IMR-90 (cell line): Measurements from ENCODE around the gene ABTB2. TPM values are rescaled to one million over a fixed set of nuclear protein-coding genes. Genes with fewer than 3 reads are reported as not detected.

ENCODE experiments used
- ATAC-seq: fragments of 200-7000 bp; cut with Tn5 transposase; 2 replicates; pipeline ENCODE4 v1.9.1; 2020; ENCODE audit warnings: low read depth, mild to moderate bottlenecking, moderate library complexity
- BruUV-seq: library from RNA; stranded (reverse); fragments of 400-500 nt; replicated peaks from 2 replicates; lab custom pipeline; 2021; lab: Mats Ljungman, UMichigan
- CTCF ChIA-PET: fragments of 300-600 bp; formaldehyde crosslinking; extraction: SDS; loops from one replicate; lab custom pipeline; 2021; ENCODE audit warnings: antibody characterized with exemption; lab: Yijun Ruan, JAX
- POLR2A ChIA-PET: fragments of 300-600 bp; sonication (Branson Sonifier 250); formaldehyde crosslinking; loops from one replicate; lab custom pipeline; 2022; ENCODE audit warnings: antibody characterized with exemption; ENCODE audit not compliant: unreplicated experiment; lab: Charles Lee
- DNase-seq: peaks from one replicate; pipeline ENCODE4 v3.0.0; 2013
- H2AFZ ChIP-seq: replicated peaks from 2 replicates; pipeline ENCODE3; 2013; ENCODE audit warnings: low read length, mild to moderate bottlenecking; ENCODE audit not compliant: poor library complexity
- H2AK5ac ChIP-seq: 2 replicates; pipeline ENCODE4 v1.6.1; 2013; ENCODE audit warnings: low read depth, low read length, inconsistent platforms
- H2AK9ac ChIP-seq: replicated peaks from 2 replicates; pipeline ENCODE3; 2013; ENCODE audit warnings: mild to moderate bottlenecking, low read depth, low read length, moderate library complexity; ENCODE audit not compliant: poor library complexity
- H2BK120ac ChIP-seq: 2 replicates; pipeline ENCODE4 v1.6.1; 2013; ENCODE audit warnings: low read depth, low read length, inconsistent platforms
- H2BK15ac ChIP-seq: 3 replicates; pipeline ENCODE4 v1.6.1; 2013; ENCODE audit warnings: low read depth, low read length, inconsistent platforms
- H2BK20ac ChIP-seq: 2 replicates; pipeline ENCODE4 v1.6.1; 2013; ENCODE audit warnings: low read depth, mild to moderate bottlenecking, inconsistent platforms, low read length, moderate library complexity
- H2BK5ac ChIP-seq: 2 replicates; pipeline ENCODE4 v1.6.1; 2013; ENCODE audit warnings: mild to moderate bottlenecking, low read depth, low read length, inconsistent platforms; ENCODE audit not compliant: poor library complexity, severe bottlenecking
- H3K14ac ChIP-seq: replicated peaks from 2 replicates; pipeline ENCODE4 v1.6.1; 2013; ENCODE audit warnings: low read depth, low read length, inconsistent platforms
- H3K18ac ChIP-seq: 2 replicates; pipeline ENCODE4 v1.6.1; 2013; ENCODE audit warnings: low read depth, low read length, control low read depth
- H3K23ac ChIP-seq: 2 replicates; pipeline ENCODE4 v1.6.1; 2013; ENCODE audit warnings: low read depth, low read length, inconsistent platforms
- H3K27ac ChIP-seq: 2 replicates; pipeline ENCODE4 v1.5.1; 2013; ENCODE audit warnings: mild to moderate bottlenecking, control low read depth, low read length; ENCODE audit not compliant: insufficient read depth
- H3K27me3 ChIP-seq: 2 replicates; pipeline ENCODE4 v1.6.1; 2013; ENCODE audit warnings: low read length; ENCODE audit not compliant: control insufficient read depth, insufficient read depth
- H3K36me3 ChIP-seq: 2 replicates; pipeline ENCODE4 v1.6.1; 2013; ENCODE audit warnings: low read length, mixed read lengths; ENCODE audit not compliant: control insufficient read depth, insufficient read depth
- H3K4ac ChIP-seq: 2 replicates; pipeline ENCODE4 v1.6.1; 2013; ENCODE audit warnings: low read depth, low read length, inconsistent platforms
- H3K4me1 ChIP-seq: 2 replicates; pipeline ENCODE4 v1.6.1; 2013; ENCODE audit warnings: low read length, mixed read lengths; ENCODE audit not compliant: control insufficient read depth, insufficient read depth
- H3K4me2 ChIP-seq: 2 replicates; pipeline ENCODE4 v1.6.1; 2013; ENCODE audit warnings: low read depth, mild to moderate bottlenecking, control low read depth, low read length, moderate library complexity
- H3K4me3 ChIP-seq: 2 replicates; pipeline ENCODE4 v1.5.1; 2013; ENCODE audit warnings: low read depth, mild to moderate bottlenecking, control low read depth, low read length, moderate library complexity; ENCODE audit not compliant: insufficient read depth
- H3K56ac ChIP-seq: 2 replicates; pipeline ENCODE4 v1.6.1; 2013; ENCODE audit warnings: low read length, inconsistent platforms; ENCODE audit not compliant: insufficient read depth; ENCODE audit errors: extremely low read depth
- H3K79me1 ChIP-seq, 2 experiments: 2 replicates each; pipeline ENCODE4 v1.6.1; 2013; ENCODE audit warnings: low read length in 2 of 2, inconsistent platforms in 1 of 2, low read depth in 1 of 2
- H3K9ac ChIP-seq: 2 replicates; pipeline ENCODE4 v1.6.1; 2013; ENCODE audit warnings: low read depth, low read length, control low read depth
- H3K9me1 ChIP-seq: 2 replicates; pipeline ENCODE4 v1.6.1; 2013; ENCODE audit warnings: low read length, inconsistent platforms; ENCODE audit not compliant: insufficient read depth
- H3K9me3 ChIP-seq: 2 replicates; pipeline ENCODE4 v1.6.1; 2013; ENCODE audit warnings: low read length; ENCODE audit not compliant: control insufficient read depth, insufficient read depth
- H4K20me1 ChIP-seq: 2 replicates; pipeline ENCODE4 v1.6.1; 2013; ENCODE audit warnings: low read length, inconsistent platforms; ENCODE audit not compliant: insufficient read depth
- H4K5ac ChIP-seq: 2 replicates; pipeline ENCODE4 v1.6.1; 2013; ENCODE audit warnings: mild to moderate bottlenecking, low read depth, low read length, control low read depth
- H4K8ac ChIP-seq, 2 experiments: 2 replicates each; pipeline ENCODE4 v1.6.1; 2013; ENCODE audit warnings: low read depth in 2 of 2, low read length in 2 of 2, control low read depth in 1 of 2, inconsistent platforms in 1 of 2
- H4K91ac ChIP-seq: 2 replicates; pipeline ENCODE4 v1.6.1; 2013; ENCODE audit warnings: low read depth, low read length, inconsistent platforms; ENCODE audit not compliant: insufficient read depth
- BHLHE40 ChIP-seq: fragments of 150-350 bp; IDR thresholded peaks from 2 replicates; pipeline ENCODE4 v1.6.1; 2016; ENCODE audit warnings: mild to moderate bottlenecking, low read depth, low read length
- CEBPB ChIP-seq: IDR thresholded peaks from 2 replicates; pipeline ENCODE4 v1.6.1; 2012; ENCODE audit warnings: low read depth, low read length, improper control_type of control experiment
- CHD1 ChIP-seq: IDR thresholded peaks from 2 replicates; pipeline ENCODE4 v1.6.1; 2012; ENCODE audit warnings: low read depth, low read length, improper control_type of control experiment
- ELK1 ChIP-seq: fragments of 150-350 bp; IDR thresholded peaks from 2 replicates; pipeline ENCODE4 v1.6.1; 2016; ENCODE audit warnings: low read depth, mild to moderate bottlenecking, low read length, moderate library complexity, borderline replicate concordance
- FOS ChIP-seq: fragments of 150-350 bp; IDR thresholded peaks from 2 replicates; pipeline ENCODE4 v1.6.1; 2016; ENCODE audit warnings: low read depth, low read length
- MAFK ChIP-seq: IDR thresholded peaks from 2 replicates; pipeline ENCODE4 v1.6.1; 2012; ENCODE audit warnings: low read depth, low read length, improper control_type of control experiment
- MAZ ChIP-seq: IDR thresholded peaks from 2 replicates; pipeline ENCODE4 v1.6.1; 2012; ENCODE audit warnings: low read depth, mild to moderate bottlenecking, low read length, improper control_type of control experiment, moderate library complexity, borderline replicate concordance
- MXI1 ChIP-seq: IDR thresholded peaks from 2 replicates; pipeline ENCODE4 v1.6.1; 2012; ENCODE audit warnings: low read depth, mild to moderate bottlenecking, low read length, moderate library complexity, borderline replicate concordance
- NFE2L2 ChIP-seq: fragments of 150-350 bp; IDR thresholded peaks from 2 replicates; pipeline ENCODE4 v1.6.1; 2016; ENCODE audit warnings: low read depth, mild to moderate bottlenecking, low read length
- POLR2A ChIP-seq: IDR thresholded peaks from 2 replicates; pipeline ENCODE4 v1.6.1; 2012; ENCODE audit warnings: mild to moderate bottlenecking, low read depth, low read length
- RAD21 ChIP-seq: IDR thresholded peaks from 2 replicates; pipeline ENCODE4 v1.6.1; 2012; ENCODE audit warnings: low read length, improper control_type of control experiment
- RCOR1 ChIP-seq: IDR thresholded peaks from 2 replicates; pipeline ENCODE4 v1.6.1; 2012; ENCODE audit warnings: mild to moderate bottlenecking, low read length, improper control_type of control experiment; ENCODE audit not compliant: insufficient replicate concordance
- RFX5 ChIP-seq: IDR thresholded peaks from 2 replicates; pipeline ENCODE4 v1.8.0; 2012; ENCODE audit warnings: low read depth, mild to moderate bottlenecking, low read length, moderate library complexity
- SMC3 ChIP-seq: fragments of 150-350 bp; IDR thresholded peaks from 2 replicates; pipeline ENCODE4 v1.6.1; 2016; ENCODE audit warnings: low read depth, mild to moderate bottlenecking, antibody characterized with exemption, low read length, moderate library complexity
- USF2 ChIP-seq: fragments of 150-350 bp; IDR thresholded peaks from 2 replicates; pipeline ENCODE4 v1.6.1; 2017; ENCODE audit warnings: mild to moderate bottlenecking, antibody characterized with exemption, low read length, low read depth
- WGBS, 2 experiments: methylation state at CpG; one replicate each; pipeline versions ENCODE4 v1.1.5 to v1.1.7; 2013; ENCODE audit warnings: missing lambda C conversion rate in 2 of 2; ENCODE audit not compliant: insufficient read length in 1 of 2; ENCODE audit errors: extremely low coverage in 2 of 2; 5-methylcytosine and 5-hydroxymethylcytosine counted together
- dilution Hi-C: fragments of 300-500 bp; cut with HindIII; formaldehyde crosslinking; loops from one replicate; pipeline ENCODE4 v1.14.3; 2018; ENCODE audit warnings: low sequenced_read_pairs; ENCODE audit not compliant: unreplicated experiment
- in situ Hi-C: fragments of 300-500 bp; cut with MboI; formaldehyde crosslinking; loops from 3 replicates; pipeline ENCODE4 v1.14.3; 2019; ENCODE audit warnings: low sequenced_read_pairs, inconsistent platforms, mixed read lengths
- intact Hi-C: fragments of 100-400 bp; cut with micrococcal nuclease; formaldehyde crosslinking; loops from 2 replicates; pipeline ENCODE4 v1.10.0; 2022
- polyA plus RNA-seq, 3 experiments: library from polyadenylated mRNA; depleted of rRNA; stranded (reverse); fragments of >200 nt; gene quantifications; 2 replicates each; pipeline ENCODE4 v1.2.3, GENCODE V29; 2012; ENCODE audit warnings: low replicate concordance in 1 of 3
- total RNA-seq: library from RNA; depleted of rRNA; stranded (reverse); fragments of >200 nt; gene quantifications from 2 replicates; pipeline ENCODE4 v1.2.3, GENCODE V29; 2012
- TF ChIP-seq, protein P1 (sequence below): conservative IDR thresholded peaks from 2 replicates; pipeline ENCODE4 v1.5.1; 2012; ENCODE audit warnings: mild to moderate bottlenecking, low read depth, low read length, improper control_type of control experiment

The ABTB2 gene
- total and polyA plus RNA-seq, 2 of the 4 experiments (the other 2 are of a cell fraction): 0.18 to 2.0 TPM

- Histone ChIP-seq H3K56ac (no peak overlapping the region), H3K14ac (no peak overlapping the region), H2BK15ac (no peak overlapping the region), H3K4ac (no peak overlapping the region), H3K9ac (no peak overlapping the region), H4K91ac (no peak overlapping the region), H2AK9ac (no peak overlapping the region), H3K9me1 (no peaks in the 10 kb centered on the region), H3K36me3 (peaks cover 57% of the 10 kb centered on the region), H2BK120ac (no peak overlapping the region), H3K79me1 (no peaks in the 10 kb centered on the region; a peak in 1 of 4 replicates), H3K4me3 (no peak overlapping the region), H3K18ac (no peak overlapping the region), H3K4me1 (no peaks in the 10 kb centered on the region; the same call in 1 of the 2 replicates), H2AK5ac (no peak overlapping the region), H3K27ac (no peak overlapping the region), H2BK5ac (no peak overlapping the region), H2AFZ (no peak overlapping the region), H3K9me3 (no peaks in the 10 kb centered on the region), H3K27me3 (no peaks in the 10 kb centered on the region), H4K5ac (no peak overlapping the region), H3K23ac (no peak overlapping the region), H4K20me1 (no peaks in the 10 kb centered on the region), H3K4me2 (no peak overlapping the region), H4K8ac (no peak overlapping the region), H2BK20ac (no peak overlapping the region)
- CTCF ChIA-PET: no interaction called here
- POLR2A ChIA-PET: no interaction called here
- no TSS peak for BruUV-seq
- 83% methylated on average over 3 of the region's 8 CpGs; no CpG with 5 or more reads in 1 of the 2 experiments for WGBS, 2 experiments
- ATAC-seq (no peak), DNase-seq (no peak)
- in situ Hi-C loops (no loop called here), intact Hi-C loops (no loop called here), dilution Hi-C loops (no loop called here)
- TF ChIP-seq BHLHE40: no peak
- TF ChIP-seq USF2: no peak
- no peak for TF ChIP-seq ELK1
- no peak for TF ChIP-seq RCOR1
- no peak for TF ChIP-seq MAZ
- no peak for TF ChIP-seq SMC3
- TF ChIP-seq MXI1: no peak
- TF ChIP-seq CHD1: no peak
- no peak for TF ChIP-seq MAFK
- no peak for TF ChIP-seq RAD21
- TF ChIP-seq POLR2A: no peak
- no peak for TF ChIP-seq FOS
- no peak for TF ChIP-seq NFE2L2
- no peak for TF ChIP-seq CEBPB
- TF ChIP-seq, protein P1, sequence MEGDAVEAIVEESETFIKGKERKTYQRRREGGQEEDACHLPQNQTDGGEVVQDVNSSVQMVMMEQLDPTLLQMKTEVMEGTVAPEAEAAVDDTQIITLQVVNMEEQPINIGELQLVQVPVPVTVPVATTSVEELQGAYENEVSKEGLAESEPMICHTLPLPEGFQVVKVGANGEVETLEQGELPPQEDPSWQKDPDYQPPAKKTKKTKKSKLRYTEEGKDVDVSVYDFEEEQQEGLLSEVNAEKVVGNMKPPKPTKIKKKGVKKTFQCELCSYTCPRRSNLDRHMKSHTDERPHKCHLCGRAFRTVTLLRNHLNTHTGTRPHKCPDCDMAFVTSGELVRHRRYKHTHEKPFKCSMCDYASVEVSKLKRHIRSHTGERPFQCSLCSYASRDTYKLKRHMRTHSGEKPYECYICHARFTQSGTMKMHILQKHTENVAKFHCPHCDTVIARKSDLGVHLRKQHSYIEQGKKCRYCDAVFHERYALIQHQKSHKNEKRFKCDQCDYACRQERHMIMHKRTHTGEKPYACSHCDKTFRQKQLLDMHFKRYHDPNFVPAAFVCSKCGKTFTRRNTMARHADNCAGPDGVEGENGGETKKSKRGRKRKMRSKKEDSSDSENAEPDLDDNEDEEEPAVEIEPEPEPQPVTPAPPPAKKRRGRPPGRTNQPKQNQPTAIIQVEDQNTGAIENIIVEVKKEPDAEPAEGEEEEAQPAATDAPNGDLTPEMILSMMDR: no peak
- TF ChIP-seq RFX5: no peak
These were observed 210.2 kb downstream of the ABTB2 start for GRCh38 chr11:34147581-34147980.
